ENCODE measurements around the gene RNF213.
"Not testable (repeated sequence)": the region's sequence is repeated elsewhere in the genome, so short reads cannot be mapped to it uniquely, and the experiment has no call there.

RNF213 gene

GRCh38 chr17:80295146-80295545 lies 34.5 kb downstream of the RNF213 start:
- no peak for DNase-seq (ENCODE audit: low read depth)

- no peak for DNase-seq (ENCODE audit: low read depth)
Observed at GRCh38 chr17:80295559-80295958, 34.9 kb downstream of the RNF213 start.

GRCh38 chr17:80296221-80296620 lies 35.6 kb downstream of the RNF213 start:
- no peak for DNase-seq (ENCODE audit: low read depth)

- no peak for DNase-seq (ENCODE audit: low read depth)
Observed at GRCh38 chr17:80297996-80298560, 37.4 kb downstream of the RNF213 start.

- not testable (repeated sequence) for DNase-seq (ENCODE audit: low read depth)
Observed at GRCh38 chr17:80299350-80300100, 38.9 kb downstream of the RNF213 start.

- DNase-seq (ENCODE audit: low read depth) = not testable (repeated sequence)
Observed at GRCh38 chr17:80300756-80301155, 40.1 kb downstream of the RNF213 start.

- no peak for DNase-seq (ENCODE audit: low read depth)
Observed at GRCh38 chr17:80303824-80304223, 43.2 kb downstream of the RNF213 start.

GRCh38 chr17:80307994-80308691 lies 47.5 kb downstream of the RNF213 start:
- DNase-seq (ENCODE audit: low read depth) = no peak

- DNase-seq (ENCODE audit: low read depth) = no peak
Observed at GRCh38 chr17:80308692-80309517, 48.3 kb downstream of the RNF213 start.

- DNase-seq (ENCODE audit: low read depth) = no peak
Observed at GRCh38 chr17:80311216-80311827, 50.7 kb downstream of the RNF213 start.

- DNase-seq (ENCODE audit: low read depth) = no peak
Observed at GRCh38 chr17:80312621-80313135, 52.0 kb downstream of the RNF213 start.

GRCh38 chr17:80313160-80313829 lies 52.6 kb downstream of the RNF213 start:
- DNase-seq (ENCODE audit: low read depth) = no peak

- not testable (repeated sequence) for DNase-seq (ENCODE audit: low read depth)
Observed at GRCh38 chr17:80313946-80314345, 53.3 kb downstream of the RNF213 start.

GRCh38 chr17:80315517-80316182 lies 55.0 kb downstream of the RNF213 start:
- no peak for DNase-seq (ENCODE audit: low read depth)

GRCh38 chr17:80316431-80316830 lies 55.8 kb downstream of the RNF213 start:
- no peak for DNase-seq (ENCODE audit: low read depth)

- DNase-seq (ENCODE audit: low read depth) = no peak
Observed at GRCh38 chr17:80316927-80317705, 56.5 kb downstream of the RNF213 start.

- DNase-seq (ENCODE audit: low read depth) = no peak
Observed at GRCh38 chr17:80317706-80317980, 57.0 kb downstream of the RNF213 start.

- DNase-seq (ENCODE audit: low read depth) = no peak
Observed at GRCh38 chr17:80318166-80318565, 57.5 kb downstream of the RNF213 start.

GRCh38 chr17:80319262-80319998 lies 58.8 kb downstream of the RNF213 start:
- DNase-seq (ENCODE audit: low read depth) = no peak
